COLO668 (cell line): ENCODE data around the gene BRCC3.
A peak's percentile ranks its signal among the peaks of the same experiment; 100 is the strongest.

Source experiments
- DNase-seq: peaks from one replicate; lab custom pipeline; 2025; ENCODE audit not compliant: unreplicated experiment; lab: John Stamatoyannopoulos, UW

The BRCC3 gene

DNA sequence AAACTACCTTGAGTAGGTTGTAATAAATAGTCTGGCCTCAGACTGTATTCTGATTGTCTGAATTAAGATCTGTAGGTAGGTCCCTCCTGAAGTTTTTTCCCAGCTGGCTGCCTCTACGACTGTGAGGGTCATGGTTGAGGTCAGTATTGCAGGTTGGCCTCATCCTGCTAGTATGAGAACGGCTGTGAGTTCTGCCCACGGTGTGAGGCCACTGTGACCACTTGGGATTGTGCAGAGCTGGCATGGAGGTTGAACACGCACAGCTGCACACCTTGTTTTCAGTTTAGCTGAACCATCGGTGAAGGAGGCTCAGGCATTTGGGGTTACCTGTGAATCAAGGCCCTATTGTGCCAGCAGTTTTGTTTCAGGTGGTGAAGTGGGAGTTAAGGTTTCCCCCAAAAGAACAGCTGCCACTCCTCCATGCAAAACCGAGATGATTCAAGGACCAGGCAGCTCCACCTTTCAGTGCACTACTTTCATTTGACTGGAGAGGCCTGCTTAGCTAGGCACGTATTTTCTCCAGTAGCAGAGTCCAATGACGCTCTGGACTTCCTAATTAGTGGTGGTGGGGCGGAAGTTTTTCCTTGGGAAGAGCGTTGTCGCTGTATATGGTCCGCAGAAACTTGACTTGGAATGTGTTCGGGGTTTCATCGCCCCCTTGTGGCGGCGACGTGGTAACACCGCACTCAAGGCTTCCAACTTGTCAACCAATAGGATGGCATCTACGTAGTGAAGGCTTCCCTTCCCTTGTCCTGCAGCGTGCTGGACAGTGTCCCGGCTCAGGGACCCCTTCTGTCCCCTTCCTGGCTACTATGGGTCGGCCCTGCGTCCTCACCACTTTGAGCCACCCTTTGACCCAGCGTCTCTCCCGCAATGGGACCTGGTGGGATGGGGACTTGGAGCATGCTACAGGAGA is 14.2 kb upstream of the BRCC3 start:
- DNase-seq, result peak; percentile 56

- DNase-seq, result no peak
Measured at GRCh38 chrX:155061760-155062159, 9.5 kb upstream of the BRCC3 start.

- no peak for DNase-seq
Measured at GRCh38 chrX:155065035-155065734, 6.1 kb upstream of the BRCC3 start.

DNA sequence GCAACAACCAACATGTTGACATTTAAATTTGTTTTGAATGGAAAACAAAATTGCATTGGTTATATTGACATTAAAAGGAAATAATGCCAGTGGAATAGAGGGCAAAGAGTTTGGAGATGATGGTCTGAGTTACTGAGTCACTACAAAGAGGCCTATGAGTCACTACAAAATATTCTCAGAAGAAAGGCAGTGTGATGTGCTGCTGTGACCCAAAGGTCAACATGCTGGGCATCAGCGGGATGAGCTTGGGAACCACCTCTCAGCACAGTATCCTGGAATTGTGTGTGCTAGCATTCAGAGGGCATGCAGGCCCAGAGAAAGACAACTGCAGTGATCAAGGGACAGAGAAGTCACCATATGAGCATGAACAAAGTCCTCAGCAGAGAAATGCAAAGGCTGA is 3.1 kb upstream of the BRCC3 start:
- peak; percentile 8 for DNase-seq

GRCh38 chrX:155069414-155069813 is 1.9 kb upstream of the BRCC3 start:
- DNase-seq, result no peak

GRCh38 chrX:155070038-155070437 is 1.3 kb upstream of the BRCC3 start:
- DNase-seq, result peak; percentile 12

DNA sequence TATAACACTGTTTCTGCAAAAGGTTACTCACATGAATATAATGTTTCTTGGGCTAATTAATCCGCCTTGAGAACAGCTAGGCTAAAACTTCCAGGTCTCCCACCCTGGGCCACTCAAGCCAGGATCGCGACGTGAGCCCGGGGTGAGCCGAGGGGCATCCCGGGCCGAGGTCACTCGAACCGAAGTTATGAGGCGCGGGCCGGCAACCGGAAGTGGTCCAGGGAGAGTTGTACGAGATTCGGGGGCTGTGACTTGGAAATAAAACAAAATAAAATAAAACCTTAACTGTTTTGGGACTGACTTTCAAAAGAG is 689 bp upstream of the BRCC3 start:
- peak; percentile 76 for DNase-seq

DNA sequence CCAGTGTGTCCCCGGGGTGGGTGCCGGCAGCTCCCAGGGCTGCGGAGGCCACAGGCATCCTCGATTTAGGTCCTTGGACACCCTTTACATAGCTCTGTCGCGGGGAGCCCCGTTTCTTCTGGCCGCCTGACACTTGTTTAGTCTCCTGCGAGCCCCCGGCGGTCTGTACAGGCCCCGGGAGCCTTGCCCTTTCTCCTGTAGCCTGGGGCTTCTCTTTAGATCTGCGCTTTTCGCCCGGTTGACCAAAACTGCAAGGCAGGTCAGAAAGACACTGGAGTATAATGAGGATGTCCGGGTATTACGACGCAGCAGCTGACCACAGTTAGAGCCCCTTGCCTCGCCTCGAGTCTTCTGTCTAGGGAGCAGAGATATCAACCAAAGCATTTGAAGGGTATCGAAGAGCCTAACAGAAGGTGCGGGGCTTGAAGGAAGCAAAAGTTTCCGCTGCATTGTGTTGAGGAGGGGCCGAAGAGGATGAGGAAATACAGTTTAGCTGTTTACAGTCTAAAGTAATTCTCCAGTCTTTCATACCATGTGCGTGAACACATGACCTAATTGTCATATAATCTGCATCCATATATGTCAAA is 479 bp downstream of the BRCC3 start:
- DNase-seq, result no peak

- peak; percentile 52 for DNase-seq
Measured at GRCh38 chrX:155086202-155086840, 15.0 kb downstream of the BRCC3 start.

GRCh38 chrX:155086961-155087735 is 15.8 kb downstream of the BRCC3 start:
- no peak for DNase-seq

DNA sequence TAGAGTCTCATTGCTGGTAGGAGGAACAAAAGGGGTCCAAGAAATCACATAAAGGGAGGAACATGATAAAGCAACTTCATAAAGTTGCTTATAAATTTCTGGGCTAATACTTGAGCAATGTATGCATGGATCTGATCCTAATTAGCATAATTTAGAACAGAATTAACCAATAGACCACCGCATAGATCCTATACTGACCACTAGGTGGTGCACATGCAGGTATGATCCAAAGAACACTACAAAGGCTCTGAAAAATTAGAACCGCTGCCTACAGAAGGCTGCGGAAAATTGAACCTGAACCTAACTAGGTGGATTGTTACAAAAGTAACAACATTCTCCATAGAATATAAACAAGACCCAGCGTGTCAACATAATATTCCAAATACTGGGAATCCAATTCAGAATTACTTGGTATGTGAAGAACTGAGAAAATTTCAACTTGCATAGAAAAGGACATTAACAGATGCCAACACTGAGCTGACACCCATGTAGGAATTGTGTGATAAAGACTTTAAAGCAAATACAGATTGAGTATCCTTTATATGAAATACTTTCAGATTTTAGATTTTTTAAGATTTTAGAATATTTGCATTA is 23.3 kb downstream of the BRCC3 start:
- peak; percentile 22 for DNase-seq

- no peak for DNase-seq
Measured at GRCh38 chrX:155105919-155106318, 34.6 kb downstream of the BRCC3 start.

DNA sequence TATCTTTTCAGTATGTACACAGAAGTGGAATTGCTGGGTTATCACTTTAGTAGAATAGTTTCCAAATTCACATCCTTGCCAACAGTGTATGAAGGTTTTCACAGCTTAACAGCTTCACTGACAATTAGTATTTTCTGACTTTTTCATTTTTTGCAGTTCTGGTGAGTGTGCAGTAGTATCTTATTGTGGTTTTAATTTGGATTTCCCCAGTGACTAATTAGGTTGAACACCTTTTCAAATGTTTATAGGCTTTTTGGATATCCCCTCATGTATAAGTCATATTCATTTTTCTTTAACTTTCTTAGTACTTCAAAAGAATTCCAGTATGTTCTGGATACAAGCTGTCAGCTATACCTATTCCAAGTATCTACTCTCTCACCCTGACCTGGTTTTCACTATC is 37.1 kb downstream of the BRCC3 start:
- DNase-seq, result no peak

DNA sequence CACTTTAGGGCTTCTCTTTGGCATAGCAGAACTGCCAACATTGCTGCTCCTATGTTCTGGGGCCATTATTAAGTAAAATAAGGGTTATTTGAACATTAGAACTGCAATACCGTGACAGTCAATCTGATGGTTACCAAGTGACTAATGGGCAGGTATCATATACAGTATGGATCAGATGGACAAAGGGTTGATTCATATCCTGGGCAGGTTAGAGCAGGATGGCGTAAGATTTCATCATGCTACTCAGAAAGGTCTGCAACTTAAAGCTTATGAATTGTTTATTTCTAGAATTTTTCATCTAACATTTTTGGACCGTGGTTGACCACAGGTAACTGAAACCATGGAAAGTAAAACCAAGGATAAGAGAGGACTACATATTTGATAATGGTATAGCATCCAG is 40.9 kb downstream of the BRCC3 start:
- no peak for DNase-seq

DNA sequence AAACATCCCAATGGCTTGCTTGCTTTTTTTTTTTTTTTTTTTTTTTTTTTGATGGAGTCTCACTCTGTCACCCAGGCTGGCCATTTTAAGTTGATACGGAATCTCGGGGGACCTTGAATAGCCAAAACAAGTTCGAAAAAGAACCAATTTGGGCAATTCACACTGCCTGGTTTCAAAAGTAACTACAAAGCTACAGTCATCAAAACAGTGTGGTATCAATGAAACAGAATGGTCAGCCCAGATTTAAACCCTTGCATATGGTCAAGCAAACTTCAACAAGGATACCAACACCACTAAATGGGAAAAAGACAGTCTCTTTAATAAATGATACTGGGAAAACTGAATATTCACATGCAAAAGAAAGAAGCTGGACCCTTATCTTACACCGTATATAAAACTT is 41.8 kb downstream of the BRCC3 start:
- DNase-seq, result no peak

GRCh38 chrX:155115174-155115819 is 44.0 kb downstream of the BRCC3 start:
- no peak for DNase-seq

DNA sequence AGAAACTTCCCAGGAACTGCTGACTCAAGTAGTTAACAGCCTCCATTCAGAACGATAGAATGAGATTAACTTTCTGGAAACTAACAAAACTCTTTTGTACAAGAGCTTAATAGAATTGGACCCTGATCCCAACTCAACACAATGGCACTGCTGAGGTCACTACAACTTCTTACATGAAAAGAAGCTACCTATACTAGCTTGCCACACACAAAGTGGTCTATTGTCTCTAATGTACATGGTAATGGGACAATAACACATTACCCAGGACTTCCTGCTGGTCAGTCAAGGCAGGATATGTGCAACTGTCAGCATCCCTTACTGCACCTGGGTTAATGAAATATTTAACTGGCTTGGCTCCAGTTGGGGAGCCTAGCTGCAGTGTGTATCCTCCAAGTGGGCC is 56.2 kb downstream of the BRCC3 start:
- DNase-seq, result no peak

DNA sequence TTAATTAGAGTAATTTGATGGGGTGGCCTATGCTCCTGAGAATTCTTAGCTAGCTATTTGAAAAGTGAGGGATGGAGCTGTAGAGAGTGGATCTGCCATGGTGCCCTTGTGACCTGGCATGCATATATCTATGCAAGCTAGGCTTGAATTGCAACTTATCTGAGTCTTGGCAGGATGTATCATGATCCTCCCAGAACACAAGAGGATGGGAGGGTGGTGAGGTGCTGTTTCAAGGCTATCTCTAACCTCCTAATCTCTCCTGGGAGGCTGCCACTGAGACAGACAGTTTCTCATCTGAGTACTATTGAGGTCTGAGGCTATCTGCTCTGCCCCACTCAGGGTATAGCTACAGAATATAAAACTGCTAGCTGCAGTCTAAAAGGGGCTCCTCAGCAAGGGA is 56.6 kb downstream of the BRCC3 start:
- DNase-seq, result no peak

GRCh38 chrX:155132110-155132509 is 60.8 kb downstream of the BRCC3 start:
- DNase-seq, result no peak

GRCh38 chrX:155134255-155134654 is 62.9 kb downstream of the BRCC3 start:
- no peak for DNase-seq
